GM10266 (cell line): ENCODE measurements around the gene DIP2C.
"Not testable (repeated sequence)": the region's sequence is repeated elsewhere in the genome, so short reads cannot be mapped to it uniquely, and the experiment has no call there.

Experiments
- DNase-seq: peaks from one replicate; pipeline ENCODE4 v3.0.0; 2012; ENCODE audit errors: extremely low spot score
- TF ChIP-seq, protein P1 (sequence below): IDR thresholded peaks from 2 replicates; pipeline ENCODE4 v1.5.1; 2012; ENCODE audit warnings: mild to moderate bottlenecking, low read depth; ENCODE audit not compliant: control insufficient read depth, insufficient read depth; ENCODE audit errors: missing control alignments

The DIP2C gene

GRCh38 chr10:372566-372965 lies 316.9 kb downstream of the DIP2C start:
- no peak for DNase-seq
- TF ChIP-seq, protein P1, sequence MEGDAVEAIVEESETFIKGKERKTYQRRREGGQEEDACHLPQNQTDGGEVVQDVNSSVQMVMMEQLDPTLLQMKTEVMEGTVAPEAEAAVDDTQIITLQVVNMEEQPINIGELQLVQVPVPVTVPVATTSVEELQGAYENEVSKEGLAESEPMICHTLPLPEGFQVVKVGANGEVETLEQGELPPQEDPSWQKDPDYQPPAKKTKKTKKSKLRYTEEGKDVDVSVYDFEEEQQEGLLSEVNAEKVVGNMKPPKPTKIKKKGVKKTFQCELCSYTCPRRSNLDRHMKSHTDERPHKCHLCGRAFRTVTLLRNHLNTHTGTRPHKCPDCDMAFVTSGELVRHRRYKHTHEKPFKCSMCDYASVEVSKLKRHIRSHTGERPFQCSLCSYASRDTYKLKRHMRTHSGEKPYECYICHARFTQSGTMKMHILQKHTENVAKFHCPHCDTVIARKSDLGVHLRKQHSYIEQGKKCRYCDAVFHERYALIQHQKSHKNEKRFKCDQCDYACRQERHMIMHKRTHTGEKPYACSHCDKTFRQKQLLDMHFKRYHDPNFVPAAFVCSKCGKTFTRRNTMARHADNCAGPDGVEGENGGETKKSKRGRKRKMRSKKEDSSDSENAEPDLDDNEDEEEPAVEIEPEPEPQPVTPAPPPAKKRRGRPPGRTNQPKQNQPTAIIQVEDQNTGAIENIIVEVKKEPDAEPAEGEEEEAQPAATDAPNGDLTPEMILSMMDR = no peak

DNA sequence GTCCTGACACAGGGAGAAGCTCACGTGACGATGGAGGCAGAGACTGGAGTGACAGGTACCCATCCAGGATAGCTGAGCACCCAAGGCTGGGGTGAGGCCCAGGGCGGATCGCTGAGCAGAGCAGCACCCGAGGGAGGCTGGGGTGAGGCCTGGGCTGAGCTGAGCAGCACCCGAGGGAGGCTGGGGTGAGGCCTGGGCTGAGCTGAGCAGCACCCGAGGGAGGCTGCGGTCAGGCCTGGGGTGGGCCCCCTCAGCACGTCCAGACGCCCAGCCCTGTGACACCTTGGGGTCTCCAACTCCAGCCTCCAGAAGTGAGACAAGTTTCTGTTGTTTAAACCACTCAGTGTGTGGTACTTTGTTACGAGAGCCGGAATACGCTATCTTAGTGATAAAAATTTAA lies 318.0 kb downstream of the DIP2C start:
- DNase-seq = no peak

DNA sequence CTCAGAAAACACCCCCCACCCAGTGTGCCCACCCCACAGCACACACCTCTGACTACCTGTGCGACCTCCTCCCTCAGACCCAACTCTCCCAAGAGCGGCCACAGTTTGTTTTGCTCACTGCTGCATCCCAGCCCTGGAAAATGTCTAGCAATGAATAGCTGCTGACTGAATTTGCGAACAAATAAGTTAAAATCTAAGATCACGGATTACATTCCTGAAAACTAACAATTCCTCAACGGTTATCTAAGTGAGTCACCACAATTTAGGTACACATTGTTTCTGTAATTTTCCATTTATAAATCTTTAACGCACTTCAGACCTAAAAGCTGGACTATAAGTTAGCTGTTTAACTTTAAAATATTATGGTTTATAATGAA lies 319.0 kb downstream of the DIP2C start:
- DNase-seq = no peak
- TF ChIP-seq, protein P1 = no peak

More for the DNA sequence above, 318.0 kb downstream of the DIP2C start:
- TF ChIP-seq, protein P1 = no peak

GRCh38 chr10:369684-370448 lies 319.6 kb downstream of the DIP2C start:
- DNase-seq = no peak

DNA sequence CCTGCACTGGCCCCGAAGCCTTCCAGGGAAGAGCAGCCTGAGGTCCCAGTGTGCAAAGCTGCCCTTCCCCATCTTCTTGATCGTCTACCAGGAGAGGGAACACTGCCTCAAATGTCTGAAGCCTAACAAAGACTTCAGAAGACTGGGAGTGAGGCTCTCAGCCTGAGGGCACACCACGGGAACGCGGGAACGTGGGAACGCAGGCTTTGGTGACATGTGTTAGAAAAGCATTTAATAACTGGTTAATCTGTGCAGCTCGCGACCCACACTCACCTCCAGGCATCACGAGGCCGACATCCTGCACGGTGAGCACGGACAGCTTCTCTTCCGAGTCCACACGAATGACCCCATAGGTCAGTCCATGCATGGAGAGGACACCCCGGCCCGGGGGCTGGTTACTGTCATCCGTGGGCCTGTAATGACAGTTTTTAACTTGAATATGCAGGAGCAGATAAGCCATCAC lies 320.2 kb downstream of the DIP2C start:
- TF ChIP-seq, protein P1 = no peak
- no peak for DNase-seq

More at GRCh38 chr10:369684-370448, 319.6 kb downstream of the DIP2C start:
- TF ChIP-seq, protein P1 = no peak

DNA sequence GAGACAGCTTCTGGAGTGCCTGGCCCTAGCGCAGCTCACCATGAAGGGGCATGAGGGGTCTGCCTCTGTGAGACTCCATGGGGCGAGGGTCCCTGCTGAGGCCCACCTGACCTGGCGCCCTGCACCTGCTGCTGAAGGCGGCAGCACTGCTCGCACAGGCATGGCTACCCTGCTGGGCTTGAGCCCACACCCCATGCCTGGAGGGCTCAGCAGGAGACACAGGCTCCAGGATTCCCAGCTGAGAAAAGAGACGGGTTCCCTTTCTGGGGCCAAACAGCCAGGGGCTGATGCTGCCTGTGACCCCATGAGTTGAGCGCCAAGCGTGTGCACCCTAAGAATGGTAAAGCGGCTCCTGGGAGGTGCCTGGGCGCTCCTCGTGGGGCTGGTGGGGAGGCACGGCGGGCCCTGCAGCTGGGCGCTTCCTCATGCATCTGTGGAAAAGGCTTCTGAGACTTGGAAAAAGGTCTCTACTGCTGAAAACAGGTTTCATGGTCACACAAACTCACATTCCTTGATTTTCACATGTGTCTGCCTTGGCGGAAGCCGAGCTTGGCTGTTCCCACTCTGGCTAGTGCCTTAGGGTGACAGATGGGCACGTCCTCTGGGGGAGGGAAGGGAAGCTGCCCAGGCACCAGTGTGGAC lies 320.8 kb downstream of the DIP2C start:
- TF ChIP-seq, protein P1 = no peak
- no peak for DNase-seq

- not testable (repeated sequence) for DNase-seq
Measured at GRCh38 chr10:368107-368506, 321.4 kb downstream of the DIP2C start.
